HL-60 (cell line): ENCODE measurements around the gene RAB17.

Experiments
- CTCF ChIP-seq: IDR thresholded peaks from one replicate; pipeline ENCODE4 v1.5.1; 2011; ENCODE audit warnings: low read length, control low read depth, inconsistent platforms; ENCODE audit not compliant: insufficient read depth
- GABPA ChIP-seq: IDR thresholded peaks from 2 replicates; pipeline ENCODE4 v1.6.1; 2012; ENCODE audit warnings: low read depth
- POLR2AphosphoS5 ChIP-seq: IDR thresholded peaks from 2 replicates; pipeline ENCODE4 v1.6.1; 2012; ENCODE audit warnings: low read depth
- REST ChIP-seq: IDR thresholded peaks from 2 replicates; pipeline ENCODE4 v1.6.1; 2012; ENCODE audit warnings: low read depth; ENCODE audit not compliant: insufficient replicate concordance
- SPI1 ChIP-seq: IDR thresholded peaks from 2 replicates; pipeline ENCODE4 v1.6.1; 2012; ENCODE audit warnings: low read depth, mild to moderate bottlenecking, borderline replicate concordance

DNA sequence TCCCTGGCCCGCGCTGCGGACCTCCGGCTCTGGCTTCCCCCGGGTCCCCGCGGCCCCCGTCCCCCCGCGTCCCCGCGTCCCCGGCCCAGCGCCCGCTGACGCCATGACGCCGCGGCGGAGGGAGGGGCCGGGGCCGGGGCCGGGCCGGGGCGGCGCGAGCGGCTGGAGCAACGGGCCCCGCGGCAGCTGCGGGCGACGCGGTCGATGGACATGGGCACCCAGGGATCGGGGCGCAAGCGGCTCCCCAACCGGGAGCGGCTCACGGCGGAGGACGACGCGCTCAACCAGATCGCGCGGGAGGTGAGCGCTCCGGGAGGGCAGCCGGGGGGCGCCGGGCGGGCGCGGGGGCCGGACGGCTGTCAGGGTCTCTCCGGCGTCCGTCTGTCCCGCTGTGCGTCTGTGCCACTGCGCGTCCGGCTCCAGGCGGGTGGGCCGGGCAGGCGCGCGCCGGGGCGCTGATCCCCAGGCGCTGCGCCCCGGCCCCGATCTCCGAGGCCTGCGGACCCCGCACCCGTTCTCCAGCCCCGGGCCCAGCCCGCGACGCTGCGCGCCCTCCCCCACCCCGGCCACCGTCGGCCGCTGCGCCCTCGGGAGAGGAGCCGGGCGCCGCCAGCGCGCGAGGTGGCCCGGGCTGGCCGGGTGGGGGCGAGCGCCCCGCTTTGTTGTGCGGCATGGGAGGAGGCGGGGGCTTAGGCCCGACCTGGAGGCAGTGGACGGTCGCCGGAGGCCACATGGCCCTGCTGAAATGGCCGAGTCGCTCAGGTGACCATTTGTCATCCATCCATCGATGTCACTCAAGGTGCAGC is 37.1 kb upstream of the RAB17 start, which contains the start of gene LRRFIP1:
- TF ChIP-seq CTCF, result no peak
- no peak for TF ChIP-seq POLR2AphosphoS5
- no peak for TF ChIP-seq REST
- no peak for TF ChIP-seq GABPA
- TF ChIP-seq SPI1, result no peak
